NB4 (cell line): ENCODE data around the gene MB21D2.

Experiments
- DNase-seq: peaks from one replicate; pipeline ENCODE4 v3.0.0; 2010; ENCODE audit warnings: low read depth
- H3K4me3 ChIP-seq: one replicate; pipeline ENCODE4 v1.5.1; 2011; ENCODE audit warnings: mild to moderate bottlenecking, low read depth, low read length, moderate library complexity
- MYC ChIP-seq: IDR thresholded peaks from 2 replicates; pipeline ENCODE4 v1.6.1; 2011; ENCODE audit warnings: low read depth, low read length
- POLR2A ChIP-seq: IDR thresholded peaks from 2 replicates; pipeline ENCODE4 v1.6.1; 2011; ENCODE audit warnings: mild to moderate bottlenecking; ENCODE audit not compliant: insufficient read length; ENCODE audit errors: extremely low read depth
- TF ChIP-seq, protein P1 (sequence below): IDR thresholded peaks from 2 replicates; pipeline ENCODE4 v1.6.1; 2011; ENCODE audit warnings: low read depth, low read length
- TF ChIP-seq, protein P2 (sequence below): IDR thresholded peaks from one replicate; pipeline ENCODE4 v1.5.1; 2012; ENCODE audit warnings: low read depth, low read length

Gene MB21D2

DNA sequence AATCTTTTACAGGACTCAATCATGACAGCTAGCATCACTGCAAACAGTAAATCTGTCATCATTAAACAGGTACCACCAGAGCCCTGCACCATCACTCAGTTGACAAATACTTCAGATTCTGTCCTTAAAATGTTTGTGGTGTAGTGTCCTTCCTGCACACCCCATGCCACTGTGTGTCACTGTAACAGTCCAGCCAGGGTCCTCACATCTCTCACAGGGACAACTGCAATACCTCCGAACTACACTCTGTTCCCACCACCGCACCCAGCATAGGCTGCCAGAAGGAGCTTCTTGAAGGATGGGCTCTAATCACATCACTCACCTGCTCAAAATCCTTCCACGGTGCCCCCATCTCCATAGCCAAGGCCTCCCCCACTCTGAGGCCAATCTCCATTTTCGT, 100.2 kb downstream of the MB21D2 start:
- TF ChIP-seq, protein P1, sequence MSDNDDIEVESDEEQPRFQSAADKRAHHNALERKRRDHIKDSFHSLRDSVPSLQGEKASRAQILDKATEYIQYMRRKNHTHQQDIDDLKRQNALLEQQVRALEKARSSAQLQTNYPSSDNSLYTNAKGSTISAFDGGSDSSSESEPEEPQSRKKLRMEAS: no peak
- TF ChIP-seq POLR2A (no peak), MYC (no peak)
- TF ChIP-seq, protein P2, sequence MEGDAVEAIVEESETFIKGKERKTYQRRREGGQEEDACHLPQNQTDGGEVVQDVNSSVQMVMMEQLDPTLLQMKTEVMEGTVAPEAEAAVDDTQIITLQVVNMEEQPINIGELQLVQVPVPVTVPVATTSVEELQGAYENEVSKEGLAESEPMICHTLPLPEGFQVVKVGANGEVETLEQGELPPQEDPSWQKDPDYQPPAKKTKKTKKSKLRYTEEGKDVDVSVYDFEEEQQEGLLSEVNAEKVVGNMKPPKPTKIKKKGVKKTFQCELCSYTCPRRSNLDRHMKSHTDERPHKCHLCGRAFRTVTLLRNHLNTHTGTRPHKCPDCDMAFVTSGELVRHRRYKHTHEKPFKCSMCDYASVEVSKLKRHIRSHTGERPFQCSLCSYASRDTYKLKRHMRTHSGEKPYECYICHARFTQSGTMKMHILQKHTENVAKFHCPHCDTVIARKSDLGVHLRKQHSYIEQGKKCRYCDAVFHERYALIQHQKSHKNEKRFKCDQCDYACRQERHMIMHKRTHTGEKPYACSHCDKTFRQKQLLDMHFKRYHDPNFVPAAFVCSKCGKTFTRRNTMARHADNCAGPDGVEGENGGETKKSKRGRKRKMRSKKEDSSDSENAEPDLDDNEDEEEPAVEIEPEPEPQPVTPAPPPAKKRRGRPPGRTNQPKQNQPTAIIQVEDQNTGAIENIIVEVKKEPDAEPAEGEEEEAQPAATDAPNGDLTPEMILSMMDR: no peak
- DNase-seq: no peak
- H3K4me3 ChIP-seq: no peak overlapping the region

DNA sequence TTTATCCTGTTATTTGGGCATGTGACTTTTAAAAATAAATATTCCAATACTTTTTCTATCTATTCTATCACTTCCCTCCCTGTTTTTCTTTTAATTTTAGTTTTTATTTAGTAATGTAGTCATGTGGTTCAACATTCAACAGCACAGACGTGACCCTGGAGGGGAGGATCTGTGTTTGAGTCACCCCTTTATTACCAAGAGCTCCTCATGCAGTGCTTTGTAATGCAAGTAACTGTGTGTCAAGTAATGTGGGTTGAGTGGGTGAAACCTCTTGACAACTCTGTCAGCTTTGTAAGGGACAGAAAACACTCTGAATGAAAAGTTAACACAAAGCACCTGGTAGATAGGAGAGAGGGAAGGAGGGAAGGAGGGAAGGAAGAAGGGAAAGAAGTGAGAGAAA, 100.6 kb downstream of the MB21D2 start:
- no peak for DNase-seq
- no peak for TF ChIP-seq POLR2A
- no peak for TF ChIP-seq MYC
- TF ChIP-seq, protein P1: no peak
- TF ChIP-seq, protein P2: no peak
- no peak overlapping the region for H3K4me3 ChIP-seq

DNA sequence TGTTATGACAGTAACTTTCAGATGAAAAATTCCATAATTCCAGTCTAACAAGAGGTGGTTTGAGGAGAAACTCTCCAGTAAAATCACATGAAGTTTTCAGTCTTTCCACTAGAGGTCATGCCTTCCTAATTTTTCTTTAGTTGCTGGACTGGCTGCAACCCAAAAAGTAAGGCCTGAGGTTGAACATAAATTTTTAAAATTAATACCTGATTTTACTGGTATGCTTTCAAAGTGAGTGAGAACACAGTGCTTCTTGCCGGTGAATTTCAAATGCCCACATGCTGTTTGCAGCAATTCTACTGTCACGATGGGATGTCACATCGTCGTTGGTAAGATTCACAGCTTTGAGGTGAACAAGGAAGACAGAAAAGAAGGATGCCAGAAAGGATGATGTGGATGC, 101.3 kb downstream of the MB21D2 start:
- TF ChIP-seq, protein P1: 0 out of 2 replicates have a peak, but pooled peaks have one; percentile 24
- no peak for TF ChIP-seq POLR2A
- no peak overlapping the region for H3K4me3 ChIP-seq
- DNase-seq: peak; percentile 34

DNA sequence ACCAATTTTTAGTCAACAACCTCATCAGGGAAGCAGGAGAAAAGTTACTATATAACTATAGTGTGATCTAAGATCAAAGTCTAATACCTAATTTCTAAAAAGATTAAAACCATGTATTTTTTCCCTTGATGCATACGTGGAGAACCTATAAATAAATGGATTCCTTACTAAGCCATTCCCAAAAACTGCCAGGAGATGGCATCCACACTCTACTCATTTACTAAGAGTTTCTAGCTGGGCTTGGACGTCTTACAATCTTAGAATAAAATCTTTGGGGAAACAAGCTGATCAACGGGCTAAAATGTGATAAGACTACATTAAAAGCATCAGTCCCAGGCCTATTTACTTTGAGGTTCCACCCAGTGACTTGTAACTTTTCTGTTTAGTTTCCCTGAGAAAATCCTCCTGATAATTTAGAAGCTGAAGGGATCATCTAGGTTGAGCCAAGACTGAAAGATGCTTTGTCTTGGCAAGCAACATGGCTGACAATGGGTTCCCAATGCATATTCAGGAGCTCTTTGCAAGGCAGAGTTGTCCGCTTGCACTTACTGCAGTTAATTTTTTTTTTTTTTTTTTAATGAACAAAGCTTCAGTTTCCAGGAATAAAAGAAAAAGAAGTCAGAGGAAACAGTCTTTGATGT, 104.8 kb downstream of the MB21D2 start:
- H3K4me3 ChIP-seq: no peak overlapping the region
- TF ChIP-seq MYC (no peak), POLR2A (no peak)
- TF ChIP-seq, protein P2: no peak
- TF ChIP-seq, protein P1: no peak
- DNase-seq: peak; percentile 54

DNA sequence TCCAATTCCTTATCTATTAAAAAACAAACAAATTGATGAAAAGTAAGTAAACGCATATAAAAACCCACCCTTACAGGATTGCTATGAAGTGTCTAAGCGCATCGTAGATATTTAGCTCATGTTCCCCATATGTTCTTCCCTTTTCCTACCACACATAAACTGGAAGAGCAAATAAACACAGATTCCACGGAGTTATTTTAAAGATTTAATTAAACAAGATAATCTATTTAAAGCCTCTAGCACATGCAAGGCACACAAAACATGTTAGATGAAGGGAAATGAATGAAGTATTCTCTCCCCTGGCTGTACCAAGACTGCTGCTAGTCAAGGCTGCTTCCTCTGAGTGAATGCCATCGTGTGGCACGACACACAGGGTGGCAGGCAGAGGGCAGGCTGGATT, 111.9 kb downstream of the MB21D2 start:
- H3K4me3 ChIP-seq: no peak overlapping the region
- DNase-seq: no peak
- TF ChIP-seq, protein P2: no peak
- TF ChIP-seq POLR2A (no peak), MYC (no peak)
- TF ChIP-seq, protein P1: no peak

DNA sequence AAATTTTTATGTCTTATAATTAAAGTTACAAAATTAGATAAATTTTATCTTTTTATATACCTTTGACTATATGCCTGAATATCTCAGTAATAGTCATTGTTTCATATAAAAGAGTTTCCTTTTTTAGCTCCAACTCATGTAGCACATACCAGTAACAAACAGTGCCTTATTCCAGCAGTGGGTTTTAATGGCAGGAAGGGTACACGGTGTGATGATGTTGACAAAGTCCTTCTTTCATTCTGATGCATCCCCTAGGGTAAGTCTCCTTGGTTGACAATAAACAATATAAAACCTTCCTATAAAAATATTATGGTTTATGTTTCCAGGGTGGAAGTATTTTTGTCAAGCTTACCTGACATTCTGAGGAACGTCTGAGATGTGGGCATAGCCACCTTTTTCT, 113.2 kb downstream of the MB21D2 start:
- H3K4me3 ChIP-seq: no peak overlapping the region
- TF ChIP-seq, protein P1: no peak
- TF ChIP-seq MYC (no peak), POLR2A (no peak)
- DNase-seq: no peak
